GM19468 (cell line): Measurements from ENCODE around the gene SELENOF.

Experiments
- ATAC-seq: cut with Tn5 transposase; IDR thresholded peaks from one replicate; pipeline ENCODE4 v1.9.1; 2021; ENCODE audit warnings: mild to moderate bottlenecking, moderate library complexity, moderate number of reproducible peaks; ENCODE audit not compliant: unreplicated experiment; ENCODE audit errors: extremely low read depth

SELENOF gene

DNA sequence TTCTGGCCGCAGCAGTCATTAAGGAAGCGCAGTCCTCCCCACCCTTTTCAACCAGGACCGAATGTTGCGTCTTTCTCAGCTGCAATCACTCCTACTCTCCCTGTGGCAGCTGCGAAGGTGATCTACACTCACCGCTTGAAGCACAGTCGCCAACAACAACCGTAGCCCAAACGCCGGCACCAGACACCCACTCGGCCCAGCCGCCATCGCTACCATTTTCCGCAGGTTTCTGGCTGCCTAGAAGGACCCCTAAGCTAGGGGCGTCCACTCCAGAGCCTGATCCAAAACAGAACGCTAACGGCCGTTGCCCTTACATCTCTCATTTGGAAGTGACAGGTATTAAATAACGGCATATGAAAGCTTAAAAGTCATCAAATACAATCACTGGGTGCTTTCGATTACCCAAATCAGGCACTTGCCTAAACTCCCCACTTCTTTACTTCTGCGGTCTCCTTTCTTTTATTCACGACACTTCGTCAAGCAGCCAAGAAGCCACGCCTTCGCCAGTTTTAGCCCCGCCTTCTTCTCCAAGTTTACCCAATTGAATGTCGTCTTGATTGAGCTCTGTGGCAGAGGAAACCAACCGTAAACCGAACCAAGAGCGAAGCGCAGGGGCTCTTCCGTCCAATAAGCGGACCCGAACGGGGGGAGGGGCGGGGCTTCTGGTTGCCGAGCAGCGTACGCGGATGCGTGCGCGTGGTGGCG lies at the start of gene SELENOF:
TSS of gene SELENOF (minus strand) at position 231 of the 705 bp plus-strand sequence. CDS start at position 216, 15 bp downstream.
- ATAC-seq: peak; percentile 73

- ATAC-seq: no peak
Measured at GRCh38 chr1:86960548-86960947, 46.6 kb upstream of the SELENOF start.

DNA sequence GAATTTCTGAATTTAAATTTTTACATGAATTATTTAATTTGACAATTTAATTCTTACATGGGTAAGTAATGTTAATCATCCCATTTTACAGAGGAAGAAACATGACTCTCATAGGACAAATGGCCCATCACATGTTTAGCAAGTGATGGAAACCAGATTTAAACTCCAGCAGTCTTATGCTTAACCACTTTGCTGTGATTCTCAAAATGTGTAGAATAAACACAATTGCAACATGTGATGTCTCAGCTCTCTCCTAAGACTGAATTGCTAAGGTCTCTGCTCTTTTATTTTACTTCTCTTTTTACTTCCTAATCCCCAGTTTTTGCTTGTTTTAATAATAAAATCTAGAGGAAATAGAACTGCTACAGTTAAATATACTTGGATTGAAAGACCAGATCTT lies 43.3 kb upstream of the SELENOF start:
- no peak for ATAC-seq

DNA sequence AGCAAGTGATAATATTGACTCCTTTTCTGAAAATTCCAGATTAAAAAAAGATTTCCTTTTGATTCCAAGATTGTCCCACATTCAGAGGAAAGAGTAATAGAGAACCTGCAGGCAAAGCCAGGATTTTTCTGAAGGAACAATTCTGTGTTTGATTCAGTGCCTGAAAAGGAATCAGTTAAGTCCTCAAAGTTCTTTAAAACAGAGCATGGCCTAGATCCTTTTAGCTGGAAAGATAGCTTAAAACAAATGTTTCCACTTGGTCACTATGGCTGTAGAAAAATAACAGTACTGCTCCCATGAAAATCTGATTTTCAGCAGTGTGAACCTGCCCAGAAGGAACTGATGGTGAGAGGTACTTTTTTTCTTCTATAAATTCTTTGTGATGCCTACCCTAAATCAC lies 42.3 kb upstream of the SELENOF start:
- ATAC-seq: no peak

- no peak for ATAC-seq
Measured at GRCh38 chr1:86955678-86956077, 41.8 kb upstream of the SELENOF start.

GRCh38 chr1:86953167-86953566 lies 39.2 kb upstream of the SELENOF start:
- ATAC-seq: no peak

DNA sequence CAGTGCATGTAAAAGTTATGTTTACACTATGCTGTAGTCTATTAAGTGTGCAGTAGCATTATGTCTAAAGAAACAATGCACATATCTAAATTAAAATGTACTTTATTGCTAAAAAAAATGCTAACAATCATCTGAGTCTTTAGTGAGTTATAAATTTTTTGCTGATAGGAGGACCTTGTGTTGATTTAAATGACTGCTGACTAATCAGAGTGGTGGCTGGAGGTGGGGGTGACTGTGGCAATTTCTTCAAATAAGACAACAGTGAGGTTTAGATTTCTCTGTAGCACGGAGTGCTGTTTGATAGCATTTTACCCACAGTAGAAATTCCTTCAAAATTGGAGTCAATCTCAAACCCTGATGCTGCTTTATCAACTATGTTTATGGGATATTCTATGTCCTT lies 37.5 kb upstream of the SELENOF start:
- no peak for ATAC-seq

GRCh38 chr1:86950712-86951419 lies 36.9 kb upstream of the SELENOF start:
- ATAC-seq: no peak

GRCh38 chr1:86948212-86948611 lies 34.3 kb upstream of the SELENOF start:
- no peak for ATAC-seq

DNA sequence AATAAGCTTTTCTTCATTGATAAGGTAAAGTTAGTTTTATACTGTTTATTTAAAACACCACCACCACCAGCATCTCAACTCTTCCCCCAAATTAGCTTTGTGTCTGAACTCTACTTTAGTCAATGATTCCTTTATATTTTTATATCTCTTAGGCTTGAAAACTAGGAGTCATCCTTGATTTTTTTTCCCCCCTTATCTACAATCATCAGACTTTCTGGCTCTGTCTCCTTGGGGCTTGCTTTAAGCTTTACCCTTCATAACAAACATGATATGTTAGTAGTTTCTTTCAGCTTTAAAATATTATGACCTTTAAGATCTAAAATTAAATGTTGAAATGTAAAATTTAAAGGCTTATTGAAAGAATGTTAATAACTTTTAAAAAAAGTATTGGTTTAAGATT lies 28.8 kb upstream of the SELENOF start:
- no peak for ATAC-seq

DNA sequence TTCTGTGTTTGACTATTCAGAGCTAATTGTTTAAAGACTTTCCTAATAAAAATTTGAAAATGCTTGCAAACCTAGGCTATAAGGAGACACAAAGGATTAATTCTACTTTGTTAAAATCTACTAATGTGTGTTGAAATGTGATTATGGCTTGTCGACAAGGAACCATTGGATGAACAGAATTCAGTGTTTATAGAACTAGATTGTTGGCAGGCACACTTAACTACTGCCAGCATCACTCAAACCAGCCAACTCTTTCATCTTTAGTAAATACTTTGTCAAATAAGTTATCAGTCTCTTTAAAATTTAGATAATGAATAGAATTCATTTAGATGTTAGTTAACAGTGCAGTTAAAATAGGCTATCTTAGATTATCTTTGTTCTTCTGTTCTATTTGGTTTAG lies 28.1 kb upstream of the SELENOF start:
- no peak for ATAC-seq

DNA sequence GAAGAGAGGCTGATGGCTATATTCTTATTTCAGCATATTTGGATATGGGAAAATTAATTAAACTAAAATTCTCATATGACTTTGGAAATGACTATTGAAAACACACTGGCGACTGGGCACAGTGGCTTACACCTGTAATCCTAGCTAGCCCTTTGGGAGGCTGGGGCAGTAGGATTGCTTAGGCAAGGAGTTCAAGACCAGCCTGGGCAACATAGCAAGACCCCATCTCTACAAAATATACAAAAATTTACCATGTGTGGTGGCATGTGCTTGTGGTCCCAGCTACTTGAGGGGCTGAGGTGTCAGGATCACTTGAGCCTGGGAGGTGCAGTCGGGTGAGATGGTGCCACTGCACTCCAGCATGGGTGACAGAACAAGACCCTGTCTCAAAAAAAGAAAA lies 26.7 kb upstream of the SELENOF start:
- no peak for ATAC-seq

DNA sequence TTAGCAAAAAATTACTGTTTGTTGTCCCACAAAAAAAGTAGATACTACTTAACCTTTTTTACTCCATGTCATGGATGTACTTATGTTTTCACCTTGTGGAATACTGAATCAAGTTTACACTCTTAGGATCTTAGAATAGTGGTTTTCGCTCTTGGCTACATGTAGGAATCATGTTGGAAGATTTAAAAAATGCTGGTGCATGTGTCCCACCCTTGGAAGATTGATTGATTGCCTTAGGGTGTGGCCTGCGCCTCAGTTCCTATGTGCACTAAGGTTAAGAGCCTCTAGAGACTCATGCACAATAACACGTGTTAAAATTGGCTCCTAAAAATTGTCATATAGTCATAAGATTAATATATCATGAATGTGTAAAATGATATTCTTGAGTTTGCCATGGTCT lies 25.5 kb upstream of the SELENOF start:
- no peak for ATAC-seq

- ATAC-seq: no peak
Measured at GRCh38 chr1:86938855-86939254, 24.9 kb upstream of the SELENOF start.

DNA sequence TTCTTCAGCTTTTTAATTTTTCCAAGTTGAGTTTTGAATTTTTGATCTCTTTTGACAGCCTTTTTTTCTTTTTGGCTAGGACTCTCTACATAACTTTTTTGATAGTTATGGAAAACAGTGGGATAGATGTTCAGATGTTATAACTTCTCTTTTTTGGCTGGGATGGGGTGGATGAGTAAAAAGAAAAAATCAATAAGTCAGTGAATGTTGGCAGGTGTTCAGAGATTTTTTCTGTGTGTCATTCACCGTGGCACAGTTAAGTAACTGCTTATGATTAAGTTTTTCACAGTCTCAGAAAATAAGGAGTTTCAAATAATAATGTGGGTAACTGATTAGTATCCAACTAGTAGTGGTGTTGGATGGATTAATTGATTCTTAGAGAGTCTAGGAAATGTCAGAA lies 24.5 kb upstream of the SELENOF start:
- no peak for ATAC-seq

DNA sequence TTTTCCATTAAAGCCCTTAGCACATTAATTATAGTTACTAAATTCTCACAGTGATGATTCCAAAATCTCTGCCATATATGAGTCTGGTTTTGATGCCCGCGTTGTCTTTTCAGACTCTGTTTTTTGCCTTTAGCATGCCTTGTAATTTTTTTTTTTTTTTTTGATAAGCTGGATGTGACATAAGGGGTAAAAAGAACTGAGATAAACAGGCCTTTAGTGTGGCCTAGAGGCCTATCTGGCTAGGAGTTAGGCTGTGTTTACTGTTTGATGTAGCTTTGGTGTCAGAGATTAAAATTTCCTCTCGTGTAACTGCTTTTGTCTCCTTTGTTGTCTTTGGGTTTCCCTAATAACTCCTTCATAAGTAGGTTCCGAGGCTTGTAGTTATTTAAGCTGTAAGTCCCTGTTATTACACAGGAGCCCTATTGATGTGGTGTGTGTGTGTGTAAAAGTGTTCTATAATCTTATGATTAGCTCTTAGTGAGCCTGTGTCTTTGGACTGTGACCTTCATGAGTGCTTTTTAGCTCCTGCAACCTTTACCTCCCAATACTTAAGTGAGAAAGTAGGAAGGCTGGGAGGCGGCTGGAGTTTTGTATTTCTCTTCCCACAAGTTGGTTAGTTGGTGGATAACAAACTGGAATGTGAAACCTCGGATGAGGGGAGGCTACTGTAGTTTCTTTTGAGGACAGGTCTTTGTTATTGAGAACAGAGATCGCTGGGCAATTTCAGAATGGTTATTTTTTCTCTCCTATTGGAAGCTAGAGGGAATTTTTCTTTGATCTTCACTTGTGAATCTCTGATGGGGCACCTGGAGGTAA lies 19.8 kb upstream of the SELENOF start:
- no peak for ATAC-seq

- no peak for ATAC-seq
Measured at GRCh38 chr1:86933051-86933450, 19.1 kb upstream of the SELENOF start.

GRCh38 chr1:86928819-86929218 lies 14.9 kb upstream of the SELENOF start:
- no peak for ATAC-seq

GRCh38 chr1:86926883-86927282 lies 13.0 kb upstream of the SELENOF start:
- ATAC-seq: no peak

GRCh38 chr1:86925742-86926141 lies 11.8 kb upstream of the SELENOF start:
- no peak for ATAC-seq

GRCh38 chr1:86924324-86924960 lies 10.5 kb upstream of the SELENOF start:
- ATAC-seq: no peak
